Keratinocyte (primary cell): ENCODE data around the gene CCDC85B. TPM values are rescaled to one million over a fixed set of nuclear protein-coding genes. Genes with fewer than 3 reads are reported as not detected.

ENCODE experiments used
- DNase-seq: peaks from one replicate; pipeline ENCODE4 v3.0.0-alpha.2; 2011; ENCODE audit warnings: low read depth, missing footprints, low spot score
- FAIRE-seq: peaks from 2 replicates; lab custom pipeline; 2011; peaks lifted over from hg19 to GRCh38; lab: Jason Lieb, UNC
- H2AFZ ChIP-seq: 2 replicates; pipeline ENCODE4 v1.6.0; 2012; ENCODE audit warnings: low read length, control low read depth, inconsistent platforms; ENCODE audit not compliant: control insufficient read depth
- H3K27ac ChIP-seq: 2 replicates; pipeline ENCODE4 v1.5.1; 2011; ENCODE audit warnings: low read length; ENCODE audit not compliant: control insufficient read depth, insufficient read depth
- H3K27me3 ChIP-seq: 3 replicates; pipeline ENCODE4 v1.6.0; 2011; ENCODE audit warnings: low read length; ENCODE audit not compliant: control insufficient read depth, insufficient read depth; ENCODE audit errors: extremely low read depth
- H3K36me3 ChIP-seq, 2 experiments: 2 replicates in 1 of 2; 3 replicates in 1 of 2; pipeline ENCODE4 v1.5.1; 2011; ENCODE audit warnings: low read length in 2 of 2, mild to moderate bottlenecking in 1 of 2; ENCODE audit not compliant: control insufficient read depth in 2 of 2, insufficient read depth in 2 of 2; ENCODE audit errors: extremely low read depth in 1 of 2
- H3K4me1 ChIP-seq: 3 replicates; pipeline ENCODE4 v1.5.1; 2011; ENCODE audit warnings: low read length; ENCODE audit not compliant: control insufficient read depth, insufficient read depth; ENCODE audit errors: extremely low read depth
- H3K4me2 ChIP-seq: 3 replicates; pipeline ENCODE4 v1.6.0; 2011; ENCODE audit warnings: low read depth, low read length; ENCODE audit not compliant: control insufficient read depth, insufficient read depth; ENCODE audit errors: extremely low read depth
- H3K4me3 ChIP-seq, 3 experiments: fragments of 200-600 bp in 1 of 3; sonication (generic) in 1 of 3; 2 replicates in 2 of 3; 3 replicates in 1 of 3; pipeline ENCODE4 v1.5.1; 2011 to 2016; ENCODE audit warnings: low read length in 3 of 3, mild to moderate bottlenecking in 3 of 3, control low read depth in 2 of 3, inconsistent platforms in 1 of 3, low read depth in 1 of 3, mixed read lengths in 1 of 3, mixed run types in 1 of 3, moderate library complexity in 1 of 3; ENCODE audit not compliant: control insufficient read depth in 2 of 3, insufficient read depth in 2 of 3; ENCODE audit errors: extremely low read depth in 1 of 3
- H3K79me2 ChIP-seq: 2 replicates; pipeline ENCODE4 v1.6.0; 2012; ENCODE audit warnings: low read length; ENCODE audit not compliant: control insufficient read depth, insufficient read depth
- H3K9ac ChIP-seq: 3 replicates; pipeline ENCODE4 v1.6.0; 2011; ENCODE audit warnings: low read length; ENCODE audit not compliant: control insufficient read depth, insufficient read depth; ENCODE audit errors: extremely low read depth
- H3K9me1 ChIP-seq: 3 replicates; pipeline ENCODE4 v1.6.0; 2011; ENCODE audit warnings: low read length; ENCODE audit not compliant: control insufficient read depth, insufficient read depth; ENCODE audit errors: extremely low read depth
- H3K9me3 ChIP-seq: 2 replicates; pipeline ENCODE4 v1.5.1; 2012; ENCODE audit warnings: low read depth, low read length; ENCODE audit not compliant: control insufficient read depth
- H4K20me1 ChIP-seq: 3 replicates; pipeline ENCODE4 v1.6.0; 2011; ENCODE audit warnings: low read length; ENCODE audit not compliant: control insufficient read depth, insufficient read depth; ENCODE audit errors: extremely low read depth
- EZH2 ChIP-seq: IDR thresholded peaks from one replicate; pipeline ENCODE4 v1.6.1; 2012; ENCODE audit warnings: inconsistent platforms, mild to moderate bottlenecking, low read length, moderate library complexity
- dilution Hi-C: fragments of 300-500 bp; cut with MboI; formaldehyde crosslinking; loops from one replicate; pipeline ENCODE4 v1.7.0; 2020; ENCODE audit warnings: low sequenced_read_pairs; ENCODE audit not compliant: extremely low pct_ligation_motif_present
- polyA plus RNA-seq, 5 experiments: library from polyadenylated mRNA; depleted of rRNA in 3 of 5; stranded (reverse) in 3 of 5; stranded (forward) in 1 of 5; unstranded in 1 of 5; fragments of >200 nt; gene quantifications; 1 replicate in 1 of 5; 2 replicates in 3 of 5; 3 replicates in 1 of 5; pipeline versions ENCODE4 v1.2.1 to v1.2.3, GENCODE V29; 2011 to 2012; ENCODE audit warnings: missing spikeins in 2 of 5, low read depth in 1 of 5, low replicate concordance in 1 of 5
- TF ChIP-seq, protein P1 (sequence below), 3 experiments: IDR thresholded peaks in 1 of 3; conservative IDR thresholded peaks in 1 of 3; optimal IDR thresholded peaks in 1 of 3; 2 replicates in 2 of 3; 3 replicates in 1 of 3; pipeline versions ENCODE3 to v1.5.1; 2011; ENCODE audit warnings: low read length in 3 of 3, mild to moderate bottlenecking in 3 of 3, moderate library complexity in 2 of 3, control low read depth in 1 of 3, inconsistent platforms in 1 of 3; ENCODE audit not compliant: insufficient read depth in 2 of 3; ENCODE audit errors: extremely low read depth in 1 of 3

The CCDC85B gene
- polyA plus RNA-seq, 1 donor (not counting 4 experiments of a cell fraction or from before 2014, with no cell fraction given) = 4.1 TPM

DNA sequence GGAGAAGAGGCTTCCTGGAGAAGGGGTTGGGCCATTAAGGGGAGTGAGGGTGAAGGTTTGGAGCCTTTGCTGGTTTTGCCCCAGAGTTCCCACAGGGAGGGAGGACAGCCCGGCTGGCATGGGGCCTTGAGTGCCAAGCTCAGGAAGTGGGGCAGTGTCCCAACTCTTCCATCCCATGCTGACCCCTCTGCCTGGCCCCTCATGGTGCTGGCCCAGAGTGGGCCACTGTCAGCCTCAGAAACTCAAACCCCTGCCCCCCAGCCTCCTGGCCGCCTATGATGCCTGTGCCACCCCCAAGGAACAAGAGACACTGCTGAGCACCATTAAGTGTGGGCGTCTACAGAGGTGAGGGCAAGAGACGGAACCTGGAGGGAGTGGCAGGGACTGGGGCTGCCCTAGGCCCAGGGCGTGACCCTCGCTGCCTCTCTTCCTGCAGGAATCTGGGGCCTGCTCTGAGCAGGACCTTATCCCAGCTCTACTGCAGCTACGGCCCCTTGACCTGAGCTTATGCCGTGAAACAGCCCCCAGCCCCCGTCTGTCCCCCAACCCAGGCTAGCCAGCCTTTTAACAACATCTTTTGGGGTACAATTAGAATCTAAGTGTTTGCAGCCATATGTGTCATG, 24.8 kb upstream of the CCDC85B start:
- no peak for FAIRE-seq

DNA sequence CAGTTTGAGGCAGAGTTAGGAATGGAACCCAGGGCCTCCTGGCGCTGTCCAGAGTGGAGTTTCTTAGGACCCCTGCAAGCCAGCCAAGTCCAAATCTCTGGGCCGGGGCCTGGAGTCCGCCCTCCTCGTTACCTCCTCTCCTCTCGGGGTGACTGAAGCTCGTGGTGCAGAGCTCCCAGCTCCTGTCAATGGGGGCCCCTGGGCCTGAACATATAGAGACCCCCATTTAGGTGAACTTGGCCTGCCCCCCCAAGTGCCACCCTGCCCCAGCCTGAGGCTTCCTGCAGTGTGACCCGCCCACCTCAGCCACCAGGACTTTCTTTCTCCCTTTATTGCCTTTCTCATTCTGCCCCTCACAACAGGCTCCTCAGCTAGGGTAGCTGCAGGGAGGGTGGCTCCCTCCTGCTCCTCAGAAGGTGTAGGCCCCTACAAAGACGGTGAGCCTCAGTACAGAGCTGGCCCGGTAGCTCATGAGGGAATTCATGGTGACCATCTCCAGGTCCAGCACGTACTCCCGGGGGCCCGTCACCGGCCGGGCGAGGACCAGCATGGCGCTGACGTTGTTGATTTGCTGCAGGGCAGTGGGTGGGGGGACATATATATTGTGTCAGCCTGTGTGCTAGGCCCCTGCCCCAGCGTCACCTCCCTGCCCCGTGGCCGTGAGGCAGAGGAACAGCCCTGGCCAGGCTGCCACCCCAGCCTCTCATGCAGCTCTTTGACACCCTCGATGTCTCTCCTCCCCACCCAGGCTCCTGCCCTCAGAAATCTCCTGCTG, 23.8 kb upstream of the CCDC85B start:
- Histone ChIP-seq H3K9me3 (no peaks in the 10 kb centered on the region), H3K4me3 (no peak overlapping the region), H3K4me2 (no peak overlapping the region), H3K36me3 (peaks cover 34 to 49% of the 10 kb centered on the region in 2 experiments), H3K4me1 (peaks cover 5% of the 10 kb centered on the region), H3K27ac (no peak overlapping the region), H3K79me2 (peaks cover 18% of the 10 kb centered on the region), H3K9me1 (no peaks in the 10 kb centered on the region), H3K27me3 (no peaks in the 10 kb centered on the region), H4K20me1 (no peaks in the 10 kb centered on the region), H3K9ac (no peak overlapping the region), H2AFZ (no peak overlapping the region)
- no peak for FAIRE-seq
- dilution Hi-C loops = no loop called here
- TF ChIP-seq, protein P1, sequence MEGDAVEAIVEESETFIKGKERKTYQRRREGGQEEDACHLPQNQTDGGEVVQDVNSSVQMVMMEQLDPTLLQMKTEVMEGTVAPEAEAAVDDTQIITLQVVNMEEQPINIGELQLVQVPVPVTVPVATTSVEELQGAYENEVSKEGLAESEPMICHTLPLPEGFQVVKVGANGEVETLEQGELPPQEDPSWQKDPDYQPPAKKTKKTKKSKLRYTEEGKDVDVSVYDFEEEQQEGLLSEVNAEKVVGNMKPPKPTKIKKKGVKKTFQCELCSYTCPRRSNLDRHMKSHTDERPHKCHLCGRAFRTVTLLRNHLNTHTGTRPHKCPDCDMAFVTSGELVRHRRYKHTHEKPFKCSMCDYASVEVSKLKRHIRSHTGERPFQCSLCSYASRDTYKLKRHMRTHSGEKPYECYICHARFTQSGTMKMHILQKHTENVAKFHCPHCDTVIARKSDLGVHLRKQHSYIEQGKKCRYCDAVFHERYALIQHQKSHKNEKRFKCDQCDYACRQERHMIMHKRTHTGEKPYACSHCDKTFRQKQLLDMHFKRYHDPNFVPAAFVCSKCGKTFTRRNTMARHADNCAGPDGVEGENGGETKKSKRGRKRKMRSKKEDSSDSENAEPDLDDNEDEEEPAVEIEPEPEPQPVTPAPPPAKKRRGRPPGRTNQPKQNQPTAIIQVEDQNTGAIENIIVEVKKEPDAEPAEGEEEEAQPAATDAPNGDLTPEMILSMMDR (optimal IDR thresholded peaks at IDR 0.05 in 1 of 3, IDR thresholded peaks at IDR 0.05 in 1 of 3, conservative IDR thresholded peaks at IDR 0.05 in 1 of 3; ENCODE audit: extremely low read depth in 1 of 3, insufficient read depth in 2 of 3, low read length in 3 of 3) = no peak
- TF ChIP-seq EZH2 = no peak
- no peak for DNase-seq

More for the DNA sequence above, 24.8 kb upstream of the CCDC85B start:
- no peak overlapping the region for H2AFZ ChIP-seq
- H4K20me1 ChIP-seq = no peaks in the 10 kb centered on the region
- H3K9me1 ChIP-seq = no peaks in the 10 kb centered on the region
- H3K79me2 ChIP-seq = peaks cover 29% of the 10 kb centered on the region
- no peak for TF ChIP-seq EZH2
- TF ChIP-seq, protein P1 (optimal IDR thresholded peaks at IDR 0.05 in 1 of 3, IDR thresholded peaks at IDR 0.05 in 1 of 3, conservative IDR thresholded peaks at IDR 0.05 in 1 of 3; ENCODE audit: extremely low read depth in 1 of 3, insufficient read depth in 2 of 3, low read length in 3 of 3) = no peak
- no peak for DNase-seq
- H3K4me2 ChIP-seq = no peak overlapping the region
- dilution Hi-C loops = no loop called here
- H3K27ac ChIP-seq = no peak overlapping the region
- H3K4me1 ChIP-seq = peaks cover 8% of the 10 kb centered on the region
- H3K4me3 ChIP-seq = no peak overlapping the region
- peaks cover 34 to 51% of the 10 kb centered on the region in 2 experiments for H3K36me3 ChIP-seq
- no peak overlapping the region for H3K9ac ChIP-seq
- H3K9me3 ChIP-seq = no peaks in the 10 kb centered on the region
- no peaks in the 10 kb centered on the region for H3K27me3 ChIP-seq
